MM.1S (cell line): Measurements from ENCODE around the gene F2RL3.

ENCODE experiments used
- CTCF ChIP-seq: fragments of 300-600 bp; sonication (generic); IDR thresholded peaks from 2 replicates; pipeline ENCODE4 v1.5.1; 2016; ENCODE audit warnings: antibody characterized with exemption, low read length, mixed read lengths
- EZH2 ChIP-seq: fragments of 300-600 bp; sonication (generic); optimal IDR thresholded peaks from 2 replicates; pipeline ENCODE3; 2017; ENCODE audit warnings: low read depth, mild to moderate bottlenecking, antibody characterized with exemption, low read length, mixed read lengths
- EZH2phosphoT487 ChIP-seq: fragments of 300-600 bp; sonication (generic); IDR thresholded peaks from 2 replicates; pipeline ENCODE4 v1.6.1; 2018; ENCODE audit warnings: antibody characterized with exemption, low read length

DNA sequence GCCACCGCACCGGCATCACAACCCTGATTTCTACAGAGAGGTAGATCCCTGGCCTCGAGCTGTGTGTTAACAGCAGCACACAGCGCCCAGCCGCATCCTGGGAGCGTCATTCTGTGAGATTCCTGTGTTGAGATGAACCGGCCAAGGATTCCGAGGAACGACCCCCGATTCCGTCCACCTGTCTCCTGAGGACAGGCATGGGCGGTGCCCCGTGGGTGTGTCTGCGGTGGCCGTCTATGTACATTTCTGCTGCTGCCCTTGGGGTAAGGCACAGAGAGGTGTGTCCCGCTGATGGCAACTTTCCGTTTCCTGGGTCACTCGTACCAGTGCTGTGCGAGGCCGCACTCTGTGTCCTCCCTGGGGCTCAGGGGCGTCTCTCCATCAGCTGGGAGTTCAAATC is 16.1 kb upstream of the F2RL3 start:
- TF ChIP-seq EZH2phosphoT487 = no peak
- no peak for TF ChIP-seq CTCF
- no peak for TF ChIP-seq EZH2
